K562 (cell line): Measurements from ENCODE around the gene OR52I1. TPM values are rescaled to one million over a fixed set of nuclear protein-coding genes. Genes with fewer than 3 reads are reported as not detected.

Source experiments
- ATAC-seq: fragments of 200-7000 bp; cut with Tn5 transposase; 3 replicates; pipeline ENCODE4 v1.9.1; 2020; ENCODE audit warnings: moderate library complexity
- BruUV-seq: library from RNA; stranded (reverse); fragments of 400-500 nt; replicated peaks from 2 replicates; lab custom pipeline; 2021; lab: Mats Ljungman, UMichigan
- CTCF ChIA-PET: fragments of 300-600 bp; formaldehyde crosslinking; extraction: SDS; loops from one replicate; lab custom pipeline; 2021; ENCODE audit warnings: low intra/inter-chr PET ratio; lab: Yijun Ruan, JAX
- POLR2A ChIA-PET: fragments of 300-600, 350-650 bp; sonication (Branson Sonifier 250); formaldehyde crosslinking; extraction: SDS; loops from one replicate; lab custom pipeline; 2021; ENCODE audit warnings: antibody characterized with exemption, inconsistent platforms; lab: Yijun Ruan, JAX
- DNase-seq, 4 experiments: peaks; one replicate each; pipeline versions ENCODE4 v3.0.0 to v3.0.0-alpha.2; 2011 to 2018; ENCODE audit warnings: low spot score in 3 of 4, mixed read lengths in 3 of 4; ENCODE audit errors: extremely low read depth in 1 of 4
- FAIRE-seq: peaks from 2 replicates; lab custom pipeline; 2011; peaks lifted over from hg19 to GRCh38; lab: Jason Lieb, UNC
- H2AFZ ChIP-seq: 2 replicates; pipeline ENCODE4 v1.6.0; 2011; ENCODE audit warnings: low read depth, low read length, control low read depth, inconsistent platforms
- H3K27ac ChIP-seq: fragments of 200-600 bp; 3 replicates; pipeline ENCODE4 v1.8.0; 2011; ENCODE audit warnings: low read depth, mild to moderate bottlenecking, control low read depth, inconsistent platforms, low read length, moderate library complexity, mixed read lengths; ENCODE audit errors: extremely low read depth
- H3K27me3 ChIP-seq, 2 experiments: fragments of 300-600 bp in 1 of 2; 2 replicates in 1 of 2; 3 replicates in 1 of 2; pipeline versions ENCODE4 v1.6.0 to v1.8.0; 2011; ENCODE audit warnings: inconsistent platforms in 2 of 2, low read length in 2 of 2, mild to moderate bottlenecking in 1 of 2, mixed read lengths in 1 of 2, moderate library complexity in 1 of 2; ENCODE audit not compliant: control insufficient read depth in 2 of 2, insufficient read depth in 2 of 2
- H3K36me3 ChIP-seq: fragments of 300-600 bp; 3 replicates; pipeline ENCODE4 v1.8.0; 2011; ENCODE audit warnings: mild to moderate bottlenecking, low read length, inconsistent platforms; ENCODE audit not compliant: control insufficient read depth, insufficient read depth
- H3K4me1 ChIP-seq, 2 experiments: fragments of 200-600 bp in 1 of 2; replicated peaks in 1 of 2; 2 replicates in 1 of 2; 3 replicates in 1 of 2; pipeline versions ENCODE4 v1.5.1 to v1.8.0; 2011; ENCODE audit warnings: inconsistent platforms in 2 of 2, low read length in 2 of 2, mild to moderate bottlenecking in 1 of 2, mixed read lengths in 1 of 2, moderate library complexity in 1 of 2; ENCODE audit not compliant: control insufficient read depth in 2 of 2, insufficient read depth in 2 of 2
- H3K4me2 ChIP-seq: 2 replicates; pipeline ENCODE4 v1.6.1; 2011; ENCODE audit warnings: low read length, control low read depth, inconsistent platforms, mixed read lengths; ENCODE audit not compliant: insufficient read depth
- H3K4me3 ChIP-seq: fragments of 200-600 bp; sonication (generic), shearing (Covaris generic); 2 replicates; pipeline ENCODE4 v1.5.1; 2016; ENCODE audit warnings: control low read depth, inconsistent platforms
- H3K79me2 ChIP-seq: fragments of 200-600 bp; 3 replicates; pipeline ENCODE4 v1.8.0; 2011; ENCODE audit warnings: low read length, inconsistent platforms; ENCODE audit not compliant: control insufficient read depth, insufficient read depth
- H3K9ac ChIP-seq, 2 experiments: 2 replicates each; pipeline versions ENCODE4 v1.6.0 to v1.6.1; 2011; ENCODE audit warnings: low read depth in 2 of 2, low read length in 2 of 2, control low read depth in 1 of 2, inconsistent platforms in 1 of 2, mild to moderate bottlenecking in 1 of 2, mixed read lengths in 1 of 2; ENCODE audit not compliant: insufficient read depth in 1 of 2
- H3K9me1 ChIP-seq: one replicate; pipeline ENCODE4 v1.6.0; 2011; ENCODE audit warnings: inconsistent platforms, mild to moderate bottlenecking, low read length, moderate library complexity; ENCODE audit not compliant: control insufficient read depth, insufficient read depth
- H3K9me3 ChIP-seq: replicated peaks from 2 replicates; pipeline ENCODE4 v1.5.1; 2011; ENCODE audit warnings: low read depth, low read length, inconsistent platforms; ENCODE audit not compliant: control insufficient read depth, insufficient read depth
- H4K20me1 ChIP-seq: replicated peaks from 2 replicates; pipeline ENCODE4 v1.6.1; 2011; ENCODE audit warnings: low read length, inconsistent platforms, mixed read lengths; ENCODE audit not compliant: control insufficient read depth, insufficient read depth
- ATF7 ChIP-seq: fragments of 450-650 bp; IDR thresholded peaks from 2 replicates; pipeline ENCODE4 v1.7.1; 2014; ENCODE audit warnings: mild to moderate bottlenecking, moderate library complexity
- NFIC ChIP-seq: fragments of 450-650 bp; IDR thresholded peaks from 2 replicates; pipeline ENCODE4 v1.6.1; 2017; ENCODE audit warnings: mild to moderate bottlenecking, inconsistent platforms
- RBBP5 ChIP-seq: fragments of 200-600 bp; sonication (generic); IDR thresholded peaks from 2 replicates; pipeline ENCODE4 v1.6.1; 2012; ENCODE audit warnings: borderline replicate concordance, mild to moderate bottlenecking, low read length, control low read depth, inconsistent platforms; ENCODE audit not compliant: insufficient read depth, poor library complexity, severe bottlenecking
- TEAD4 ChIP-seq, 2 experiments: sonication (generic) in 1 of 2; formaldehyde crosslinking in 1 of 2; IDR thresholded peaks; 2 replicates each; pipeline versions ENCODE4 v1.6.1 to v1.8.0; 2012 to 2022; ENCODE audit warnings: borderline replicate concordance in 1 of 2, inconsistent platforms in 1 of 2, low read length in 1 of 2, mild to moderate bottlenecking in 1 of 2, missing genetic modification reagents in 1 of 2
- ZNF197 ChIP-seq: fragments of 200-800 bp; sonication (Bioruptor generic); IDR thresholded peaks from 2 replicates; pipeline ENCODE4 v1.6.1; 2016; ENCODE audit warnings: low read depth, missing genetic modification characterization, missing compliant biosample characterization
- WGBS: fragments of 100-300 bp; shearing (Covaris generic); methylation state at CpG from one replicate; pipeline ENCODE4 v1.1.6; 2016; ENCODE audit warnings: low coverage, mixed read lengths; ENCODE audit not compliant: insufficient coverage; ENCODE audit errors: missing lambda C conversion rate; 5-methylcytosine and 5-hydroxymethylcytosine counted together
- in situ Hi-C: fragments of 300-500 bp; cut with MboI; formaldehyde crosslinking; loops from 4 replicates; pipeline ENCODE4 v1.15.0; 2018; ENCODE audit warnings: inconsistent platforms, mixed read lengths
- intact Hi-C: fragments of 100-400 bp; cut with micrococcal nuclease; formaldehyde crosslinking; loops from 2 replicates; pipeline ENCODE4 v1.14.2; 2022
- polyA plus RNA-seq, 8 experiments: library from polyadenylated mRNA; depleted of rRNA in 4 of 8; stranded (reverse) in 5 of 8; unstranded in 3 of 8; fragments of >200 nt; fragmentation: Nextera tagmentation in 2 of 8; fragmentation: Illumina TruSeq in 1 of 8; extraction: Ambion mirVana in 2 of 8; extraction: Trizol in 1 of 8; gene quantifications; 2 replicates each; pipeline versions ENCODE4 v1.2.1 to v1.2.3, GENCODE V29; 2011 to 2014; ENCODE audit warnings: inconsistent platforms in 1 of 8, missing spikeins in 1 of 8
- total RNA-seq, 7 experiments: library from RNA; depleted of rRNA in 6 of 7; stranded (reverse); fragments of >200 nt in 6 of 7; fragmentation: Illumina TruSeq in 2 of 7; extraction: Trizol in 2 of 7; gene quantifications; 2 replicates each; pipeline versions ENCODE4 v1.2.1 to v1.2.3, GENCODE V29; 2011 to 2021; ENCODE audit warnings: low replicate concordance in 1 of 7
- TF ChIP-seq, protein P1 (sequence below), 2 experiments: IDR thresholded peaks in 1 of 2; conservative IDR thresholded peaks in 1 of 2; 2 replicates each; pipeline ENCODE4 v1.6.1; 2016; ENCODE audit warnings: low read depth in 2 of 2, mild to moderate bottlenecking in 1 of 2, missing compliant biosample characterization in 1 of 2, missing genetic modification characterization in 1 of 2, moderate library complexity in 1 of 2
- TF ChIP-seq, protein P2 (sequence below): fragments of 450-650 bp; IDR thresholded peaks from 2 replicates; pipeline ENCODE4 v1.6.1; 2016

Gene OR52I1
- total and polyA plus RNA-seq, 9 of the 15 experiments (the other 6 are each of a cell fraction or from before 2014, with no cell fraction given), result not detected

DNA sequence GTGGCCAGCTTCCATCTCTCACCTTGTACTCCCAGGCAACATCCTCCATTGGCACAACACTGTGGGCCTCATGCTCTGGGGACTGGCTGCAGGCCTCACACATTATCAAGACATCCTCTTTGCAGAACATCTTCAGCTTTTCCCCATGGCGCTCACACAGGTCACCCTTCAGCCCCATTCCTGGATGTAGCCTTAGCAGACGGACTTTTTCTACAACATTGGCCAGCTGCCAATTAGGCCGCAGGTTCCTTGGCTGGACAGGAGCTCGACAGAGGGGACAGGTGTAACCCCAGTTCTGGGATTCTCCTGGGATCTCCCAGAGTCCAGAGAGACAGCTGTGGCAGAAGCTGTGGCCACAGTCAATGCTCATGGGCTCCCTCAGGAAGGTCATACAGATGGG lies 11.2 kb downstream of the OR52I1 start:
- H2AFZ ChIP-seq, result no peak overlapping the region
- TF ChIP-seq RBBP5, result no peak
- peak; percentile 79 for TF ChIP-seq NFIC
- ChIA-PET CTCF (no interaction called here), POLR2A (interaction anchor here (1.0 kb wide), 1 partner anchor 9 kb away, joined by 3 read pairs; no protein-coding TSS in a partner anchor)
- no TSS peak for BruUV-seq
- in situ Hi-C loops, result no loop called here
- 95% methylated on average over 4 of the region's 4 CpGs for WGBS
- H3K4me1 ChIP-seq, result peaks cover 9 to 14% of the 10 kb centered on the region in 2 experiments; a peak in 3 of 5 replicates
- H3K4me2 ChIP-seq, result no peak overlapping the region
- H3K79me2 ChIP-seq, result peaks cover 11% of the 10 kb centered on the region; the same call in 2 of the 3 replicates
- FAIRE-seq (no peak), ATAC-seq (no peak), DNase-seq (no peak)
- intact Hi-C loops, result no loop called here
- H3K9ac ChIP-seq, result no peak overlapping the region
- no peaks in the 10 kb centered on the region for H3K9me3 ChIP-seq
- H3K27ac ChIP-seq, result no peak overlapping the region
- no peaks in the 10 kb centered on the region for H4K20me1 ChIP-seq
- H3K27me3 ChIP-seq, result no peaks in the 10 kb centered on the region
- H3K9me1 ChIP-seq, result no peaks in the 10 kb centered on the region
- peaks cover 21% of the 10 kb centered on the region; the same call in 2 of the 3 replicates for H3K36me3 ChIP-seq
- H3K4me3 ChIP-seq, result no peak overlapping the region

DNA sequence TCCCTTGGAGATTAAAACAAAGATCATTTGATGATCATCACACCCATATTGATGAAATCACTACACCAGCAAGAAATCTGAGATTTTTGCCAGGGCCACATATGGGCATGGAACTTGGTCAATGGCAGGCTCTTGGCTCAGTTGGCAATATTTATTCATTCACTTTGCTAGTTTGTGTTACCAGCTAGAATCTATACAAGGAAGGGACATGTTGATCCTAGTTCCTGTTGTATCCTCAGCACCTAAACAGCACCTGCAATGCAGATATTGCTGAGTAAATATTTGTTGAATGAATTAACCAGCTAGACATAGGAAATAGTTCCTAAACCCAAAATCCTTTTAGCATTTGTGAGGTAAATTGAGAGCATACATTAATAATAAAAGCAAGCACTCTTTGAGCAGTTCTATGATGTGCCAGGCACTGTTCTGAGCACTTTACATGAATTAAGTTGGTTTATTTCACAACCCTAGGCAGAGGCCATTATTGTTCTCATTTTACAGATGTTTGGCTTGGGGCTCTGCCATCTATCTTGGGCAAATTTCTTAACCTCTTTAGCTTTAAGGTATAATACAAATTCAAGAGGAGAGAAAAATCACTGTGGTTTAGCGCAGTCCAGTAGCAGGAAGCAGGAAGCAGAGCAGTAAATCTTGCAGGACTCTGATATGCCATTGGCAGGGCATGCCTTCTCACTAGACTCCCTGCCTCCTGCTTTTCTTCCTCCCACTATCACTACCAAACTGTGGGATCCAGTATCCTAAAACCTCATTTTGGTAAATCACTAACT lies 12.6 kb downstream of the OR52I1 start:
- CTCF ChIA-PET, result no interaction called here
- H3K9ac ChIP-seq, result no peak overlapping the region
- H3K27me3 ChIP-seq, result no peaks in the 10 kb centered on the region
- FAIRE-seq (peak; percentile 48), DNase-seq (no peak), ATAC-seq (no peak)
- intact Hi-C loops, result no loop called here
- no peaks in the 10 kb centered on the region for H3K9me1 ChIP-seq
- H3K4me2 ChIP-seq, result peak overlapping the region; percentile 81
- WGBS, result 50% methylated on average over 1 of the region's 1 CpG
- no peaks in the 10 kb centered on the region for H4K20me1 ChIP-seq
- peak overlapping the region; percentile 100; the same call in 1 of the 2 replicates for H2AFZ ChIP-seq
- POLR2A ChIA-PET, result interaction anchor here (0.6 to 1.5 kb wide), 3 partner anchors 11 to 419 kb away, joined by 3 to 6 read pairs (median 3); partner anchors contain the start of gene OR52I1
- peaks cover 9 to 14% of the 10 kb centered on the region in 2 experiments; a peak in 3 of 5 replicates for H3K4me1 ChIP-seq
- no peak overlapping the region for H3K27ac ChIP-seq
- no TSS peak for BruUV-seq
- in situ Hi-C loops, result no loop called here
- peaks cover 11% of the 10 kb centered on the region; the same call in 2 of the 3 replicates for H3K79me2 ChIP-seq
- peak overlapping the region; percentile 68 for H3K4me3 ChIP-seq
- H3K36me3 ChIP-seq, result peaks cover 10% of the 10 kb centered on the region; the same call in 2 of the 3 replicates
- H3K9me3 ChIP-seq, result no peaks in the 10 kb centered on the region
- no peak for TF ChIP-seq ATF7
- TF ChIP-seq, protein P1, sequence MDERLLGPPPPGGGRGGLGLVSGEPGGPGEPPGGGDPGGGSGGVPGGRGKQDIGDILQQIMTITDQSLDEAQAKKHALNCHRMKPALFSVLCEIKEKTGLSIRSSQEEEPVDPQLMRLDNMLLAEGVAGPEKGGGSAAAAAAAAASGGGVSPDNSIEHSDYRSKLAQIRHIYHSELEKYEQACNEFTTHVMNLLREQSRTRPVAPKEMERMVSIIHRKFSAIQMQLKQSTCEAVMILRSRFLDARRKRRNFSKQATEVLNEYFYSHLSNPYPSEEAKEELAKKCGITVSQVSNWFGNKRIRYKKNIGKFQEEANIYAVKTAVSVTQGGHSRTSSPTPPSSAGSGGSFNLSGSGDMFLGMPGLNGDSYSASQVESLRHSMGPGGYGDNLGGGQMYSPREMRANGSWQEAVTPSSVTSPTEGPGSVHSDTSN (CRISPR knock-in tag; IDR thresholded peaks at IDR 0.05; ENCODE audit: low read depth), result no peak
- TF ChIP-seq, protein P1 (tag; conservative IDR thresholded peaks at IDR 0.05; ENCODE audit: low read depth), result peak; percentile 66
- no peak for TF ChIP-seq ZNF197 (CRISPR knock-in tag)
- no peak for TF ChIP-seq TEAD4 (IDR thresholded peaks at IDR 0.05; ENCODE audit: low read length)
- TF ChIP-seq TEAD4 (CRISPR knock-in tag; IDR thresholded peaks at IDR 0.05; ENCODE audit: borderline replicate concordance), result no peak
- TF ChIP-seq, protein P2, sequence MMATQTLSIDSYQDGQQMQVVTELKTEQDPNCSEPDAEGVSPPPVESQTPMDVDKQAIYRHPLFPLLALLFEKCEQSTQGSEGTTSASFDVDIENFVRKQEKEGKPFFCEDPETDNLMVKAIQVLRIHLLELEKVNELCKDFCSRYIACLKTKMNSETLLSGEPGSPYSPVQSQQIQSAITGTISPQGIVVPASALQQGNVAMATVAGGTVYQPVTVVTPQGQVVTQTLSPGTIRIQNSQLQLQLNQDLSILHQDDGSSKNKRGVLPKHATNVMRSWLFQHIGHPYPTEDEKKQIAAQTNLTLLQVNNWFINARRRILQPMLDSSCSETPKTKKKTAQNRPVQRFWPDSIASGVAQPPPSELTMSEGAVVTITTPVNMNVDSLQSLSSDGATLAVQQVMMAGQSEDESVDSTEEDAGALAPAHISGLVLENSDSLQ, result peak; percentile 33; the same call in 1 of the 2 replicates
